HepG2 (cell line): ENCODE results near the gene XRCC5. TPM values are rescaled to one million over a fixed set of nuclear protein-coding genes. Genes with fewer than 3 reads are reported as not detected.
A peak's percentile ranks its signal among the peaks of the same experiment; 100 is the strongest.

ENCODE experiments used
- ATAC-seq: fragments of 200-7000 bp; cut with Tn5 transposase; 3 replicates; pipeline ENCODE4 v1.9.1; 2020; ENCODE audit warnings: mild to moderate bottlenecking, moderate library complexity
- BruUV-seq: library from RNA; stranded (reverse); fragments of 400-500 nt; replicated peaks from 2 replicates; lab custom pipeline; 2021; lab: Mats Ljungman, UMichigan
- CTCF ChIA-PET: fragments of 300-600 bp; formaldehyde crosslinking; extraction: SDS; loops from one replicate; lab custom pipeline; 2021; ENCODE audit warnings: low total read pairs, inconsistent platforms, low intra/inter-chr PET ratio; lab: Yijun Ruan, JAX
- POLR2A ChIA-PET: fragments of 350-600 bp; sonication (Branson Sonifier 250); formaldehyde crosslinking; loops from one replicate; lab custom pipeline; 2020; ENCODE audit warnings: antibody characterized with exemption, inconsistent platforms; lab: Yijun Ruan, JAX
- DNase-seq: peaks from one replicate; pipeline ENCODE4 v3.0.0-alpha.2; 2015; ENCODE audit warnings: low spot score
- FAIRE-seq: peaks from 3 replicates; lab custom pipeline; 2011; peaks lifted over from hg19 to GRCh38; lab: Jason Lieb, UNC
- H2AFZ ChIP-seq: one replicate; pipeline ENCODE4 v1.6.1; 2011; ENCODE audit warnings: low read length, inconsistent platforms
- H3K27ac ChIP-seq: fragments of 300-600 bp; 3 replicates; pipeline ENCODE4 v1.8.0; 2011; ENCODE audit warnings: mixed run types, mild to moderate bottlenecking, mixed read lengths, low read length, inconsistent platforms; ENCODE audit not compliant: insufficient read depth; ENCODE audit errors: extremely low read length
- H3K27me3 ChIP-seq, 2 experiments: fragments of 200-600 bp in 1 of 2; 2 replicates in 1 of 2; 3 replicates in 1 of 2; pipeline versions ENCODE4 v1.6.0 to v1.8.0; 2011; ENCODE audit warnings: low read length in 2 of 2, mild to moderate bottlenecking in 2 of 2, moderate library complexity in 2 of 2, inconsistent platforms in 1 of 2; ENCODE audit not compliant: insufficient read depth in 2 of 2, control insufficient read depth in 1 of 2
- H3K36me3 ChIP-seq, 2 experiments: fragments of 200-600 bp in 1 of 2; replicated peaks in 1 of 2; 2 replicates in 1 of 2; 3 replicates in 1 of 2; pipeline versions ENCODE4 v1.5.1 to v1.8.0; 2011; ENCODE audit warnings: low read length in 2 of 2, inconsistent platforms in 1 of 2; ENCODE audit not compliant: insufficient read depth in 2 of 2, control insufficient read depth in 1 of 2
- H3K4me1 ChIP-seq: 2 replicates; pipeline ENCODE4 v1.5.1; 2012; ENCODE audit warnings: low read length, inconsistent platforms; ENCODE audit not compliant: insufficient read depth
- H3K4me2 ChIP-seq: 2 replicates; pipeline ENCODE4 v1.6.0; 2011; ENCODE audit warnings: low read depth, low read length, inconsistent platforms
- H3K4me3 ChIP-seq, 3 experiments: fragments of 200-600 bp in 1 of 3; sonication (generic), shearing (Covaris generic) in 1 of 3; replicated peaks in 1 of 3; 2 replicates each; pipeline ENCODE4 v1.5.1; 2011 to 2016; ENCODE audit warnings: low read length in 3 of 3, inconsistent platforms in 2 of 3, low read depth in 2 of 3, mild to moderate bottlenecking in 2 of 3, control low read depth in 1 of 3, mixed read lengths in 1 of 3; ENCODE audit not compliant: insufficient read depth in 1 of 3
- H3K79me2 ChIP-seq: one replicate; pipeline ENCODE4 v1.6.1; 2011; ENCODE audit warnings: low read length, inconsistent platforms; ENCODE audit not compliant: insufficient read depth
- H3K9ac ChIP-seq: 2 replicates; pipeline ENCODE4 v1.6.0; 2011; ENCODE audit warnings: mild to moderate bottlenecking, low read depth, low read length, inconsistent platforms; ENCODE audit not compliant: insufficient read depth
- H3K9me3 ChIP-seq: 2 replicates; pipeline ENCODE4 v1.5.1; 2012; ENCODE audit warnings: mild to moderate bottlenecking, low read length
- H4K20me1 ChIP-seq: 2 replicates; pipeline ENCODE4 v1.6.0; 2011; ENCODE audit warnings: inconsistent platforms, mild to moderate bottlenecking, low read length, moderate library complexity; ENCODE audit not compliant: insufficient read depth
- NFIC ChIP-seq: IDR thresholded peaks from 2 replicates; pipeline ENCODE4 v1.6.1; 2012; ENCODE audit warnings: mild to moderate bottlenecking, low read length, inconsistent platforms
- ZNF652 ChIP-seq: IDR thresholded peaks from 2 replicates; pipeline ENCODE4 v1.6.1; 2016; ENCODE audit warnings: low read depth, borderline replicate concordance
- WGBS: methylation state at CpG from one replicate; pipeline ENCODE4 v1.1.6; 2017; ENCODE audit warnings: low lambda C conversion rate; 5-methylcytosine and 5-hydroxymethylcytosine counted together
- in situ Hi-C: cut with HindIII; loops from 2 replicates; pipeline ENCODE4 v1.10.0; 2017; ENCODE audit warnings: low pct_unique_long_range_greater_than_20kb; ENCODE audit not compliant: extremely low pct_ligation_motif_present
- intact Hi-C: fragments of 100-400 bp; cut with micrococcal nuclease; formaldehyde crosslinking; loops from one replicate; pipeline ENCODE4 v1.10.0; 2022; ENCODE audit not compliant: unreplicated experiment
- polyA plus RNA-seq, 8 experiments: library from polyadenylated mRNA; depleted of rRNA in 3 of 8; stranded (reverse) in 7 of 8; unstranded in 1 of 8; fragments of >200 nt; fragmentation: Illumina TruSeq in 4 of 8; extraction: Trizol in 4 of 8; gene quantifications; 2 replicates each; pipeline versions ENCODE4 v1.2.1 to v1.2.3, GENCODE V29; 2011 to 2016; ENCODE audit warnings: low read depth in 4 of 8, missing spikeins in 1 of 8, mixed read lengths in 1 of 8; ENCODE audit not compliant: insufficient read depth in 1 of 8
- total RNA-seq, 5 experiments: library from RNA; depleted of rRNA; stranded (reverse); fragments of >200 nt; fragmentation: Illumina TruSeq; extraction: Trizol; gene quantifications; 2 replicates each; pipeline ENCODE4 v1.2.3, GENCODE V29; 2016; ENCODE audit warnings: low read depth in 1 of 5
- TF ChIP-seq, protein P1 (sequence below): sonication (generic); formaldehyde crosslinking; IDR thresholded peaks from 2 replicates; pipeline ENCODE4 v1.4.0; 2020; ENCODE audit warnings: low read depth, missing genetic modification reagents

The XRCC5 gene
- total and polyA plus RNA-seq, 2 of the 13 experiments (the other 11 are each of a cell fraction or from before 2014, with no cell fraction given): 264 to 454 TPM

DNA sequence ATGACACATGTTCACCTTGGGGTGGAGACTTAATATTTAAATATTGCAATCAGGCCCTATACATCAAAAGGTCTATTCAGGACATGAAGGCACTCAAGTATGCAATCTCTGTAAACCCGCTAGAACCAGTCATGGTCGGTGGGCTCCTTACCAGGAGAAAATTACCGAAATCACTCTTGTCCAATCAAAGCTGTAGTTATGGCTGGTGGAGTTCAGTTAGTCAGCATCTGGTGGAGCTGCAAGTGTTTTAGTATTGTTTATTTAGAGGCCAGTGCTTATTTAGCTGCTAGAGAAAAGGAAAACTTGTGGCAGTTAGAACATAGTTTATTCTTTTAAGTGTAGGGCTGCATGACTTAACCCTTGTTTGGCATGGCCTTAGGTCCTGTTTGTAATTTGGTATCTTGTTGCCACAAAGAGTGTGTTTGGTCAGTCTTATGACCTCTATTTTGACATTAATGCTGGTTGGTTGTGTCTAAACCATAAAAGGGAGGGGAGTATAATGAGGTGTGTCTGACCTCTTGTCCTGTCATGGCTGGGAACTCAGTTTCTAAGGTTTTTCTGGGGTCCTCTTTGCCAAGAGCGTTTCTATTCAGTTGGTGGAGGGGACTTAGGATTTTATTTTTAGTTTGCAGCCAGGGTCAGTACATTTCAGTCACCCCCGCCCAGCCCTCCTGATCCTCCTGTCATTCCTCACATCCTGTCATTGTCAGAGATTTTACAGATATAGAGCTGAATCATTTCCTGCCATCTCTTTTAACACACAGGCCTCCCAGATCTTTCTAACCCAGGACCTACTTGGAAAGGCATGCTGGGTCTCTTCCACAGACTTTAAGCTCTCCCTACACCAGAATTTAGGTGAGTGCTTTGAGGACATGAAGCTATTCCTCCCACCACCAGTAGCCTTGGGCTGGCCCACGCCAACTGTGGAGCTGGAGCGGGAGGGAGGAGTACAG, 108.1 kb downstream of the XRCC5 start:
- no peak overlapping the region for H3K9ac ChIP-seq
- BruUV-seq: no TSS peak
- no peak for ATAC-seq
- no peaks in the 10 kb centered on the region for H3K9me3 ChIP-seq
- H2AFZ ChIP-seq: no peak overlapping the region
- H3K4me3 ChIP-seq: no peak overlapping the region
- CTCF ChIA-PET: no interaction called here
- H3K4me2 ChIP-seq: no peak overlapping the region
- FAIRE-seq: no peak
- H3K79me2 ChIP-seq: no peaks in the 10 kb centered on the region
- POLR2A ChIA-PET: no interaction called here
- no peak overlapping the region for H3K27ac ChIP-seq
- peak; percentile 49 for DNase-seq
- no peaks in the 10 kb centered on the region for H3K4me1 ChIP-seq
- 0 out of 5 replicates have a peak, but pooled peaks cover 0 to 2% of the 10 kb centered on the region in 2 experiments for H3K36me3 ChIP-seq
- TF ChIP-seq NFIC (no peak), ZNF652 (CRISPR knock-in tag) (peak; percentile 16; the same call in 1 of the 2 replicates)
- TF ChIP-seq, protein P1, sequence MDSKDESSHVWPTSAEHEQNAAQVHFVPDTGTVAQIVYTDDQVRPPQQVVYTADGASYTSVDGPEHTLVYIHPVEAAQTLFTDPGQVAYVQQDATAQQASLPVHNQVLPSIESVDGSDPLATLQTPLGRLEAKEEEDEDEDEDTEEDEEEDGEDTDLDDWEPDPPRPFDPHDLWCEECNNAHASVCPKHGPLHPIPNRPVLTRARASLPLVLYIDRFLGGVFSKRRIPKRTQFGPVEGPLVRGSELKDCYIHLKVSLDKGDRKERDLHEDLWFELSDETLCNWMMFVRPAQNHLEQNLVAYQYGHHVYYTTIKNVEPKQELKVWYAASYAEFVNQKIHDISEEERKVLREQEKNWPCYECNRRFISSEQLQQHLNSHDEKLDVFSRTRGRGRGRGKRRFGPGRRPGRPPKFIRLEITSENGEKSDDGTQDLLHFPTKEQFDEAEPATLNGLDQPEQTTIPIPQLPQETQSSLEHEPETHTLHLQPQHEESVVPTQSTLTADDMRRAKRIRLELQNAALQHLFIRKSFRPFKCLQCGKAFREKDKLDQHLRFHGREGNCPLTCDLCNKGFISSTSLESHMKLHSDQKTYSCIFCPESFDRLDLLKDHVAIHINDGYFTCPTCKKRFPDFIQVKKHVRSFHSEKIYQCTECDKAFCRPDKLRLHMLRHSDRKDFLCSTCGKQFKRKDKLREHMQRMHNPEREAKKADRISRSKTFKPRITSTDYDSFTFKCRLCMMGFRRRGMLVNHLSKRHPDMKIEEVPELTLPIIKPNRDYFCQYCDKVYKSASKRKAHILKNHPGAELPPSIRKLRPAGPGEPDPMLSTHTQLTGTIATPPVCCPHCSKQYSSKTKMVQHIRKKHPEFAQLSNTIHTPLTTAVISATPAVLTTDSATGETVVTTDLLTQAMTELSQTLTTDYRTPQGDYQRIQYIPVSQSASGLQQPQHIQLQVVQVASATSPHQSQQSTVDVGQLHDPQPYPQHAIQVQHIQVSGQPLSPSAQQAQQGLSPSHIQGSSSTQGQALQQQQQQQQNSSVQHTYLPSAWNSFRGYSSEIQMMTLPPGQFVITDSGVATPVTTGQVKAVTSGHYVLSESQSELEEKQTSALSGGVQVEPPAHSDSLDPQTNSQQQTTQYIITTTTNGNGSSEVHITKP (CRISPR knock-in tag): peak; percentile 80
- no peaks in the 10 kb centered on the region for H3K27me3 ChIP-seq
- WGBS: 92% methylated on average over 7 of the region's 7 CpGs
- no peaks in the 10 kb centered on the region for H4K20me1 ChIP-seq
- intact Hi-C loops (no loop called here), in situ Hi-C loops (no loop called here)
